Ectodermal cell (in vitro differentiated cells): ENCODE measurements around the gene ARHGEF28.

ENCODE experiments used
- H3K27ac ChIP-seq: 2 replicates; pipeline ENCODE4 v1.7.0; 2013; ENCODE audit warnings: mild to moderate bottlenecking, low read depth, low read length; ENCODE audit not compliant: insufficient read depth, poor library complexity, severe bottlenecking
- H3K27me3 ChIP-seq: 2 replicates; pipeline ENCODE4 v1.7.0; 2013; ENCODE audit warnings: mild to moderate bottlenecking, low read length; ENCODE audit not compliant: insufficient read depth, control insufficient read depth, poor library complexity, severe bottlenecking
- H3K36me3 ChIP-seq: one replicate; pipeline ENCODE4 v1.7.0; 2013; ENCODE audit warnings: low read length; ENCODE audit not compliant: control insufficient read depth, insufficient read depth
- H3K4me1 ChIP-seq: one replicate; pipeline ENCODE4 v1.7.0; 2013; ENCODE audit warnings: low read length; ENCODE audit not compliant: control insufficient read depth, insufficient read depth
- H3K4me3 ChIP-seq: 2 replicates; pipeline ENCODE4 v1.7.0; 2013; ENCODE audit warnings: low read depth, low read length, control low read depth; ENCODE audit not compliant: insufficient read depth
- H3K9me3 ChIP-seq: 2 replicates; pipeline ENCODE4 v1.7.0; 2013; ENCODE audit warnings: mild to moderate bottlenecking, low read length, moderate library complexity; ENCODE audit not compliant: control insufficient read depth
- WGBS, 2 experiments: methylation state at CpG; one replicate each; pipeline ENCODE4 v1.1.7; 2013; ENCODE audit warnings: missing lambda C conversion rate in 2 of 2; 5-methylcytosine and 5-hydroxymethylcytosine counted together

The ARHGEF28 gene

GRCh38 chr5:73893813-73894212, 267.8 kb downstream of the ARHGEF28 start:
- H3K36me3 ChIP-seq: no peaks in the 10 kb centered on the region
- H3K4me3 ChIP-seq: no peak overlapping the region
- H3K27me3 ChIP-seq: no peaks in the 10 kb centered on the region
- 89 to 100% methylated on average over 2 of the region's 2 CpGs for WGBS, 2 experiments
- no peaks in the 10 kb centered on the region for H3K9me3 ChIP-seq
- H3K4me1 ChIP-seq: no peaks in the 10 kb centered on the region
- no peak overlapping the region for H3K27ac ChIP-seq

- no peak overlapping the region for H3K27ac ChIP-seq
- no peaks in the 10 kb centered on the region for H3K4me1 ChIP-seq
- no peaks in the 10 kb centered on the region for H3K27me3 ChIP-seq
- H3K36me3 ChIP-seq: no peaks in the 10 kb centered on the region
- H3K4me3 ChIP-seq: no peak overlapping the region
- no peaks in the 10 kb centered on the region for H3K9me3 ChIP-seq
- 93 to 94% methylated on average over 6 of the region's 6 CpGs for WGBS, 2 experiments
Measured at GRCh38 chr5:73894860-73895259, 268.9 kb downstream of the ARHGEF28 start.

GRCh38 chr5:73895471-73895870, 269.5 kb downstream of the ARHGEF28 start:
- 95 to 96% methylated on average over 4 of the region's 4 CpGs for WGBS, 2 experiments
- Histone ChIP-seq H3K4me3 (no peak overlapping the region), H3K36me3 (no peaks in the 10 kb centered on the region), H3K27ac (no peak overlapping the region), H3K9me3 (no peaks in the 10 kb centered on the region), H3K4me1 (no peaks in the 10 kb centered on the region), H3K27me3 (no peaks in the 10 kb centered on the region)

- no peak overlapping the region for H3K4me3 ChIP-seq
- no peaks in the 10 kb centered on the region for H3K27me3 ChIP-seq
- no peaks in the 10 kb centered on the region for H3K4me1 ChIP-seq
- H3K36me3 ChIP-seq: no peaks in the 10 kb centered on the region
- no peaks in the 10 kb centered on the region for H3K9me3 ChIP-seq
- 88 to 90% methylated on average over 3 of the region's 3 CpGs for WGBS, 2 experiments
- H3K27ac ChIP-seq: no peak overlapping the region
Measured at GRCh38 chr5:73896097-73896496, 270.1 kb downstream of the ARHGEF28 start.

GRCh38 chr5:73896668-73897067, 270.7 kb downstream of the ARHGEF28 start:
- Histone ChIP-seq H3K4me3 (no peak overlapping the region), H3K27ac (no peak overlapping the region), H3K9me3 (no peaks in the 10 kb centered on the region), H3K36me3 (no peaks in the 10 kb centered on the region), H3K4me1 (no peaks in the 10 kb centered on the region), H3K27me3 (no peaks in the 10 kb centered on the region)
- 92 to 95% methylated on average over 12 of the region's 12 CpGs for WGBS, 2 experiments

- WGBS, 2 experiments: 95 to 96% methylated on average over 5 of the region's 5 CpGs
- H3K36me3 ChIP-seq: no peaks in the 10 kb centered on the region
- no peak overlapping the region for H3K27ac ChIP-seq
- H3K27me3 ChIP-seq: no peaks in the 10 kb centered on the region
- no peaks in the 10 kb centered on the region for H3K4me1 ChIP-seq
- H3K4me3 ChIP-seq: no peak overlapping the region
- no peaks in the 10 kb centered on the region for H3K9me3 ChIP-seq
Measured at GRCh38 chr5:73897893-73898292, 271.9 kb downstream of the ARHGEF28 start.

GRCh38 chr5:73899055-73899454, 273.1 kb downstream of the ARHGEF28 start:
- H3K9me3 ChIP-seq: no peaks in the 10 kb centered on the region
- WGBS, 2 experiments: 90 to 95% methylated on average over 9 of the region's 9 CpGs
- no peak overlapping the region for H3K4me3 ChIP-seq
- no peaks in the 10 kb centered on the region for H3K36me3 ChIP-seq
- H3K27ac ChIP-seq: no peak overlapping the region
- no peaks in the 10 kb centered on the region for H3K27me3 ChIP-seq
- no peaks in the 10 kb centered on the region for H3K4me1 ChIP-seq

- WGBS, 2 experiments: 90 to 95% methylated on average over 2 to 3 of the region's 3 CpGs
- H3K27ac ChIP-seq: no peak overlapping the region
- H3K9me3 ChIP-seq: no peaks in the 10 kb centered on the region
- H3K36me3 ChIP-seq: no peaks in the 10 kb centered on the region
- H3K4me1 ChIP-seq: no peaks in the 10 kb centered on the region
- H3K27me3 ChIP-seq: no peaks in the 10 kb centered on the region
- H3K4me3 ChIP-seq: no peak overlapping the region
Measured at GRCh38 chr5:73899916-73900315, 273.9 kb downstream of the ARHGEF28 start.

GRCh38 chr5:73900566-73900965, 274.6 kb downstream of the ARHGEF28 start:
- no peaks in the 10 kb centered on the region for H3K9me3 ChIP-seq
- no peak overlapping the region for H3K27ac ChIP-seq
- WGBS, 2 experiments: 90 to 92% methylated on average over 7 of the region's 7 CpGs
- no peaks in the 10 kb centered on the region for H3K36me3 ChIP-seq
- no peak overlapping the region for H3K4me3 ChIP-seq
- H3K4me1 ChIP-seq: no peaks in the 10 kb centered on the region
- no peaks in the 10 kb centered on the region for H3K27me3 ChIP-seq

- no peak overlapping the region for H3K27ac ChIP-seq
- H3K9me3 ChIP-seq: no peaks in the 10 kb centered on the region
- no peaks in the 10 kb centered on the region for H3K36me3 ChIP-seq
- no peak overlapping the region for H3K4me3 ChIP-seq
- no peaks in the 10 kb centered on the region for H3K27me3 ChIP-seq
- H3K4me1 ChIP-seq: no peaks in the 10 kb centered on the region
- 90% methylated on average over 13 of the region's 13 CpGs for WGBS, 2 experiments
Measured at GRCh38 chr5:73901043-73901442, 275.0 kb downstream of the ARHGEF28 start.

GRCh38 chr5:73901455-73901854, 275.5 kb downstream of the ARHGEF28 start:
- 68 to 69% methylated on average over 3 to 4 of the region's 4 CpGs for WGBS, 2 experiments
- no peaks in the 10 kb centered on the region for H3K27me3 ChIP-seq
- no peaks in the 10 kb centered on the region for H3K9me3 ChIP-seq
- H3K4me1 ChIP-seq: no peaks in the 10 kb centered on the region
- no peak overlapping the region for H3K27ac ChIP-seq
- no peaks in the 10 kb centered on the region for H3K36me3 ChIP-seq
- H3K4me3 ChIP-seq: no peak overlapping the region
